Peyer's patch (tissue), 4 donors: ENCODE data around the gene GTF3C1. TPM values are rescaled to one million over a fixed set of nuclear protein-coding genes. Genes with fewer than 3 reads are reported as not detected.

Experiments used
- DNase-seq, 3 donors: peaks; one replicate each; pipeline ENCODE4 v3.0.0-alpha.2; 2017 to 2019
- H3K27ac ChIP-seq, 4 donors: fragments of 200-600 bp; sonication (generic); one replicate each; pipeline ENCODE4 v1.5.1; 2016 to 2019
- H3K27me3 ChIP-seq, 2 donors: fragments of 200-600 bp; sonication (generic); one replicate each; pipeline ENCODE4 v1.5.1; 2019
- H3K36me3 ChIP-seq, 3 donors: fragments of 200-600 bp; sonication (generic); one replicate each; pipeline ENCODE4 v1.5.1; 2016 to 2019
- H3K4me1 ChIP-seq, 4 donors: fragments of 200-600 bp; sonication (generic); one replicate each; pipeline ENCODE4 v1.5.1; 2016 to 2019
- H3K4me3 ChIP-seq, 4 donors: fragments of 200-600 bp; sonication (generic); 1 replicate in 3 of 4; 2 replicates in 1 of 4; pipeline ENCODE4 v1.5.1; 2016 to 2019; ENCODE audit warnings: mild to moderate bottlenecking in 1 of 4
- H3K9me3 ChIP-seq, 4 donors: fragments of 200-600 bp; sonication (generic); one replicate each; pipeline ENCODE4 v1.5.1; 2016 to 2019; ENCODE audit warnings: mild to moderate bottlenecking in 1 of 4
- POLR2A ChIP-seq, 2 donors: fragments of 450-650 bp; IDR thresholded peaks; one replicate each; pipeline ENCODE4 v1.5.1; 2017; ENCODE audit warnings: antibody characterized with exemption in 2 of 2, mild to moderate bottlenecking in 2 of 2, moderate library complexity in 2 of 2
- total RNA-seq, 4 donors: library from RNA; depleted of rRNA; stranded (reverse); fragments of >200 nt; gene quantifications; one replicate each; pipeline ENCODE4 v1.1.0, GENCODE V29; 2016
- TF ChIP-seq, protein P1 (sequence below), 6 experiments: fragments of 450-650 bp in 4 of 6; fragments of 200-600 bp in 2 of 6; sonication (generic) in 1 of 6; IDR thresholded peaks; one replicate each; pipeline ENCODE4 v1.5.1; 2017 to 2019; ENCODE audit warnings: antibody characterized with exemption in 6 of 6, mild to moderate bottlenecking in 3 of 6, moderate library complexity in 1 of 6

Gene GTF3C1
- total RNA-seq, 4 donors from 2014 or later = 49.6 to 80.1 (median 73.0) TPM

DNA sequence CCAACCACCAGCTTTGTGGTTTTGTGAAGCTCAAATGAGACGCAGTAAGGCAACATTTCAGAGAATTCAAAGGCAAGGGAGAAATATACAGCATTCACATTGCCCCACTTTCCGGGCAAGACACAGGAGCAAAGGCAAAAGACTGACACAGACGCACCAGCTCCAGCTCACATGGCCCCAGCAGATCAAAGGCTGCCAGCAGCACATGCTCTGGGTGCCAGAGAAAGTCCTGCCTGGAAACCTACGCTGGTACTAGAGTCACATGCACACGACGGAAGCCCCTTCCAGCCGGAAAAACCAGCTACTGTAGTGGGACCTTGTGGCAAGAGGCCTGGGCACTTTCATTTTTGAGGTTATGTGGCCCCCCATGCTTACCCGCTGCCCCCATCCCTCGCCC lies 50.1 kb downstream of the GTF3C1 start:
- H3K4me3 ChIP-seq = no peak overlapping the region
- peaks cover 0 to 99% (median 0%) of the 10 kb centered on the region in 3 donors for H3K36me3 ChIP-seq
- H3K27ac ChIP-seq = no peak overlapping the region
- no peaks in the 10 kb centered on the region for H3K9me3 ChIP-seq
- H3K4me1 ChIP-seq = no peaks in the 10 kb centered on the region
- DNase-seq = no peak
- H3K27me3 ChIP-seq = no peaks in the 10 kb centered on the region
- TF ChIP-seq POLR2A (IDR thresholded peaks at IDR 0.05) = no peak
- TF ChIP-seq, protein P1, sequence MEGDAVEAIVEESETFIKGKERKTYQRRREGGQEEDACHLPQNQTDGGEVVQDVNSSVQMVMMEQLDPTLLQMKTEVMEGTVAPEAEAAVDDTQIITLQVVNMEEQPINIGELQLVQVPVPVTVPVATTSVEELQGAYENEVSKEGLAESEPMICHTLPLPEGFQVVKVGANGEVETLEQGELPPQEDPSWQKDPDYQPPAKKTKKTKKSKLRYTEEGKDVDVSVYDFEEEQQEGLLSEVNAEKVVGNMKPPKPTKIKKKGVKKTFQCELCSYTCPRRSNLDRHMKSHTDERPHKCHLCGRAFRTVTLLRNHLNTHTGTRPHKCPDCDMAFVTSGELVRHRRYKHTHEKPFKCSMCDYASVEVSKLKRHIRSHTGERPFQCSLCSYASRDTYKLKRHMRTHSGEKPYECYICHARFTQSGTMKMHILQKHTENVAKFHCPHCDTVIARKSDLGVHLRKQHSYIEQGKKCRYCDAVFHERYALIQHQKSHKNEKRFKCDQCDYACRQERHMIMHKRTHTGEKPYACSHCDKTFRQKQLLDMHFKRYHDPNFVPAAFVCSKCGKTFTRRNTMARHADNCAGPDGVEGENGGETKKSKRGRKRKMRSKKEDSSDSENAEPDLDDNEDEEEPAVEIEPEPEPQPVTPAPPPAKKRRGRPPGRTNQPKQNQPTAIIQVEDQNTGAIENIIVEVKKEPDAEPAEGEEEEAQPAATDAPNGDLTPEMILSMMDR (IDR thresholded peaks at IDR 0.05) = no peak

DNA sequence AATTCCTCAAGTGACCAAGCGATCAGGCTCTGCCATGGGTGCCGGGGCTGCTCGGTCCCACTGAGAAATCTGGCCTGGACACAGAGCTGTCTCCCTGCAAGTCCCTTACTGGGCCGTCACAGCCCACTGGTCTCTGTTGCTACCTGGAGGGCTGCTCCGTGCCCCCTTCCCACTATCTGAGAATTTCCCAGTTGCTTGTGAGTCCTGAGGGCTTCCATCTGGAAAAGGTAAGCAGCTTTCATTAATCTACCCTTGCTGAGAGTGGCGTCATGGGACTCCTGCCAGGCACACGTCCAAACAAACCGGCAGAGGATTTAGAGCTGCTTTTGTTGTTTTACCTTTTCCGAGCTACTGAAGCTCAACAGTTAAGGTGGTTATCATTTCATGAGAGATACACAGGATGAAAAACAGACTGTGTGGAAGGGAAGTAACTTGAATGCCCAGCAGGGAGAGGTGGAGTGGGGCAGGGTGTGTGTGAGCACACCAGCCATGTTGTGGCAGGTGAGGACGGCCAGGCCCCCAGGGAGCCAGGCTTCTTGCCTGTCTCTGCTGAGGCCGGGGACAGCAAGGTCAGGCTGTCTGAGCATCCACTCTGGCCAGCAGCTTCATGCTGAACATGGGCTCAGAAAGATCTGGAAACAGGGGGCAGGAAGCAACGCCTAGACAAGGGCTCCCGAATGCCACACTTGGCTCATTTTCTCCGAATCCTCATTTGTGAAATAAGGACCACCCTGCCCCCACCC lies 50.6 kb downstream of the GTF3C1 start:
- Histone ChIP-seq H3K4me1 (no peaks in the 10 kb centered on the region), H3K9me3 (no peaks in the 10 kb centered on the region), H3K27me3 (no peaks in the 10 kb centered on the region), H3K4me3 (no peak overlapping the region), H3K36me3 (peaks cover 0 to 99% (median 0%) of the 10 kb centered on the region in 3 donors), H3K27ac (no peak overlapping the region)
- DNase-seq = no peak
- TF ChIP-seq POLR2A (IDR thresholded peaks at IDR 0.05) = no peak
- TF ChIP-seq, protein P1 (IDR thresholded peaks at IDR 0.05) = no peak

DNA sequence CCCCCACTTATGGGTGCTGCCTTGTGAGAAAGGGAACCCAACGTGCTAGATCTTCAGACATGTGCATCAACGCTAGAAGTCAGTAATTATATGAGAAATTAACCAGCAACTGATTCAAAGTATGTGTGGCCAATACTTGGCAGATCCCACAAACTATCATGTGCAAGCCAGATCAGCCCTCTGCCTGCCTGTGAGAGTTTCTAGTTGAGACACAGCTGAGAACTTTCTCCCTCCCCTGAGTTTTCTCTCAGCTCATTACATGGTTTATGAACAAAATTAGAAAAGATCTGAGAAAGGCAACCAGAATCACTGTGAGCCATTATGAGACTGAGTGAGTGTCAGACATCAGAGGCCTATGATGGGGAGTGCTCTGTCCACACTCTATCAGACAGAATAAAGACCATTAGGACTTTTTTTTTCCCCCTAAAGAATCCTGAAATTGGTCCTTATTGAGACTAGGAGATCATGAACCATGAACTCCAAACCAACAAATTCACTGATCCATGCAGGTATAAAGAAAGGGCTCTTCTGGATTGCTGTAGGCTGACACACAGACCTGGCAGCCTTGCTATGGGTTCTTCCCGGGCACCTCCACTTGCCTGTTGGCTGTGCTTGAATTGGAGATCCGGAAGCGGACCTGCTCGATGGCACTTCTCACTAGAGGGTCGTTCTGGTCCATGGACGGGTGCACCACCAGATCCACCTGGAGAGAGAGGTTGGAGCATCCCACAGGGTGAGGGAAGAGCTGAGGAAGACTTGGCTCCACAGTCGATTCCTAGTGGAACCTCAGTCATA lies 51.5 kb downstream of the GTF3C1 start:
- Histone ChIP-seq H3K4me3 (no peak overlapping the region), H3K36me3 (peaks cover 0 to 99% (median 0%) of the 10 kb centered on the region in 3 donors), H3K27ac (no peak overlapping the region), H3K4me1 (no peaks in the 10 kb centered on the region), H3K27me3 (no peaks in the 10 kb centered on the region), H3K9me3 (no peaks in the 10 kb centered on the region)
- TF ChIP-seq, protein P1 (IDR thresholded peaks at IDR 0.05) = no peak
- no peak for TF ChIP-seq POLR2A (IDR thresholded peaks at IDR 0.05)
- no peak for DNase-seq

DNA sequence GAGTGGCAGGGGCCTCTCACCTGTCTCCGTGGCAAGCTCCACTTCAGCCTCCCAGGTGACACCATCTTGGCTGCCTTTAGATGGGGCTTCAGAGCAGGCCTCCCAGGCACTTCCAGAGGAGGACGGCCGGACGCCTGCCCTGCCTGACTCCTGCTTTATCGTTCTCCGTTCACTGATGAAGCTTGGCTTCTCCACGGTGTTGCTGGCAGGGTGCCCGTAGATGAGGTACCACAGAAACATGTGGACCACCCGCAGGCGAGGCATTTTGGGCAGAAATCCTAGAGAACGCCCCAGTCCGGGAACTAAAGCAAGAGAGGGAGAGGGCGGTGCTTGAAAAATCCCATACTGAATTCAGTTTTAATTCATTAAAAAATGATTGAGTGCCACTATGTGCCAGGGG lies 54.5 kb downstream of the GTF3C1 start:
- H3K27ac ChIP-seq = no peak overlapping the region
- no peak for DNase-seq

DNA sequence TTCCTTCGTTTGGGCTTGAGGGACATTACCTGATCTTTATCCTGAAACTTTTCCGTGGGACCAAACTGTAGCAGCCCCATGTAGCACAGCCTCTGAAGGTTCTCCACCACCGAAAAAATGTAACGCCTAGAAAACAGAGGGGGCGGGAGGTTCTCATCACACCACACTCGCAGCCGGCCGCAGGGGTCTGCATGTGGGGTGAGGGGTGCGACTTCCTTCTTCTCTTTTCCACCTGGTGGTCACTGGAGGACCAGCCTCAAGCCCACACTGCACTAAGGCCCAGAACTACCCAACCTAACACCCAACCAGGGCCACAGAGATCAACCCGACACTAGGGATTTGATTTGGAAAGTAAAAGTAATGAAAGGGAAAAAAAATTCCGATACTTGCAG lies 57.1 kb downstream of the GTF3C1 start:
- Histone ChIP-seq H3K4me3 (no peak overlapping the region), H3K36me3 (peaks cover 0 to 100% (median 4%) of the 10 kb centered on the region in 3 donors), H3K27me3 (no peaks in the 10 kb centered on the region), H3K4me1 (no peaks in the 10 kb centered on the region), H3K27ac (no peak overlapping the region), H3K9me3 (no peaks in the 10 kb centered on the region)
- DNase-seq = no peak
- no peak for TF ChIP-seq POLR2A (IDR thresholded peaks at IDR 0.05)
- TF ChIP-seq, protein P1 (IDR thresholded peaks at IDR 0.05) = no peak

More for the DNA sequence above, 54.5 kb downstream of the GTF3C1 start:
- H3K4me1 ChIP-seq = no peaks in the 10 kb centered on the region
- H3K36me3 ChIP-seq = peaks cover 0 to 100% (median 0%) of the 10 kb centered on the region in 3 donors
- TF ChIP-seq, protein P1 (IDR thresholded peaks at IDR 0.05) = no peak
- no peak for TF ChIP-seq POLR2A (IDR thresholded peaks at IDR 0.05)
- H3K27me3 ChIP-seq = no peaks in the 10 kb centered on the region
- no peak overlapping the region for H3K4me3 ChIP-seq
- H3K9me3 ChIP-seq = no peaks in the 10 kb centered on the region
